GM19395 (cell line): ENCODE data around the gene CASP7.
"Not testable (repeated sequence)": the region's sequence is repeated elsewhere in the genome, so short reads cannot be mapped to it uniquely, and the experiment has no call there.

Experiments
- ATAC-seq: cut with Tn5 transposase; IDR thresholded peaks from one replicate; pipeline ENCODE4 v1.9.1; 2021; ENCODE audit warnings: mild to moderate bottlenecking, moderate library complexity; ENCODE audit not compliant: unreplicated experiment

Gene CASP7

GRCh38 chr10:113679463-113680189 is at the start of gene CASP7:
CASP7 (plus strand) TSS chr10:113679912; CDS start chr10:113697494, 17,582 bp downstream.
- peak; percentile 75 for ATAC-seq

- no peak for ATAC-seq
These were observed 48.7 kb upstream of the CASP7 start for GRCh38 chr10:113630929-113631533.

- ATAC-seq, result no peak
These were observed 47.9 kb upstream of the CASP7 start for GRCh38 chr10:113631684-113632367.

- no peak for ATAC-seq
These were observed 39.7 kb upstream of the CASP7 start for GRCh38 chr10:113639966-113640365.

- no peak for ATAC-seq
These were observed 38.0 kb upstream of the CASP7 start for GRCh38 chr10:113641702-113642101.

- ATAC-seq, result no peak
These were observed 36.5 kb upstream of the CASP7 start for GRCh38 chr10:113643183-113643582.

GRCh38 chr10:113644185-113645120 is 35.3 kb upstream of the CASP7 start:
- no peak for ATAC-seq

GRCh38 chr10:113646336-113647201 is 33.1 kb upstream of the CASP7 start:
- no peak for ATAC-seq

- ATAC-seq, result no peak
These were observed 31.9 kb upstream of the CASP7 start for GRCh38 chr10:113647812-113648211.

- ATAC-seq, result no peak
These were observed 31.2 kb upstream of the CASP7 start for GRCh38 chr10:113648478-113648877.

GRCh38 chr10:113650172-113650571 is 29.5 kb upstream of the CASP7 start:
- ATAC-seq, result no peak

GRCh38 chr10:113651021-113651420 is 28.7 kb upstream of the CASP7 start:
- ATAC-seq, result no peak

GRCh38 chr10:113651898-113652297 is 27.8 kb upstream of the CASP7 start:
- ATAC-seq, result no peak

GRCh38 chr10:113652456-113652855 is 27.3 kb upstream of the CASP7 start:
- not testable (repeated sequence) for ATAC-seq

GRCh38 chr10:113656896-113657295 is 22.8 kb upstream of the CASP7 start:
- ATAC-seq, result no peak

- ATAC-seq, result no peak
These were observed 22.2 kb upstream of the CASP7 start for GRCh38 chr10:113657544-113657943.

GRCh38 chr10:113661332-113661731 is 18.4 kb upstream of the CASP7 start:
- no peak for ATAC-seq

- ATAC-seq, result no peak
These were observed 16.6 kb upstream of the CASP7 start for GRCh38 chr10:113663142-113663541.

- ATAC-seq, result no peak
These were observed 15.8 kb upstream of the CASP7 start, which contains the start of gene NRAP for GRCh38 chr10:113663908-113664307. NRAP (minus strand) TSS chr10:113664041; CDS start chr10:113663882, 159 bp downstream.

- ATAC-seq, result no peak
These were observed 14.4 kb upstream of the CASP7 start for GRCh38 chr10:113665352-113665751.
